Transverse colon (tissue), 4 donors: ENCODE data around the gene MOB1B. TPM values are rescaled to one million over a fixed set of nuclear protein-coding genes. Genes with fewer than 3 reads are reported as not detected.

ENCODE experiments used
- DNase-seq: peaks from one replicate; pipeline ENCODE4 v3.0.0-alpha.2; 2019
- H3K27ac ChIP-seq, 4 donors: fragments of 200-600 bp; sonication (generic); 2 replicates each; pipeline ENCODE4 v1.5.1; 2016 to 2018; ENCODE audit warnings: inconsistent platforms in 4 of 4
- H3K27me3 ChIP-seq: fragments of 200-600 bp; sonication (generic); 2 replicates; pipeline ENCODE4 v1.5.1; 2017; ENCODE audit warnings: inconsistent platforms
- H3K36me3 ChIP-seq, 4 donors: fragments of 200-600 bp; sonication (generic); 2 replicates each; pipeline ENCODE4 v1.5.1; 2017 to 2019; ENCODE audit warnings: inconsistent platforms in 4 of 4
- H3K4me1 ChIP-seq, 4 donors: fragments of 200-600 bp; sonication (generic); 2 replicates each; pipeline ENCODE4 v1.5.1; 2017 to 2020; ENCODE audit warnings: inconsistent platforms in 4 of 4
- H3K4me3 ChIP-seq, 4 donors: fragments of 200-600 bp; sonication (generic); 1 replicate in 1 of 4; 2 replicates in 3 of 4; pipeline versions ENCODE4 v1.5.1 to v1.6.1; 2017 to 2019; ENCODE audit warnings: inconsistent platforms in 4 of 4
- H3K9me3 ChIP-seq, 2 donors: fragments of 200-600 bp; sonication (generic); 2 replicates each; pipeline ENCODE4 v1.5.1; 2017 to 2019; ENCODE audit warnings: inconsistent platforms in 2 of 2
- CTCF ChIP-seq, 5 experiments: fragments of 200-600 bp in 3 of 5; fragments of 450-650 bp in 2 of 5; sonication (generic) in 3 of 5; IDR thresholded peaks; 1 replicate in 2 of 5; 2 replicates in 3 of 5; pipeline ENCODE4 v1.5.1; 2016 to 2017; ENCODE audit warnings: antibody characterized with exemption in 5 of 5, inconsistent platforms in 3 of 5, mild to moderate bottlenecking in 2 of 5, moderate library complexity in 1 of 5
- EP300 ChIP-seq: sonication (generic); formaldehyde crosslinking; IDR thresholded peaks from one replicate; pipeline ENCODE4 v1.6.1; 2017; ENCODE audit warnings: antibody characterized with exemption, low read depth
- POLR2A ChIP-seq: fragments of 450-650 bp; IDR thresholded peaks from one replicate; pipeline ENCODE4 v1.6.1; 2016; ENCODE audit warnings: antibody characterized with exemption, mild to moderate bottlenecking, moderate library complexity
- POLR2AphosphoS5 ChIP-seq, 3 donors: sonication (generic); formaldehyde crosslinking; IDR thresholded peaks; one replicate each; pipeline ENCODE4 v1.6.1; 2016; ENCODE audit warnings: antibody characterized with exemption in 3 of 3
- WGBS, 2 donors: methylation state at CpG; one replicate each; pipeline ENCODE4 v1.1.5; 2018; ENCODE audit warnings: low coverage in 1 of 2; 5-methylcytosine and 5-hydroxymethylcytosine counted together
- in situ Hi-C, 4 donors: fragments of 200-750 bp; cut with MboI; loops; one replicate each; pipeline versions ENCODE4 v1.15.0 to v1.15.1; 2017; ENCODE audit warnings: low sequenced_read_pairs in 3 of 4, low pct_ligation_motif_present in 1 of 4, low pct_unique_long_range_greater_than_20kb in 1 of 4
- intact Hi-C: fragments of 100-400 bp; cut with DNase I; formaldehyde crosslinking; loops from one replicate; pipeline ENCODE4 v1.15.1; 2023; ENCODE audit warnings: low total_unique reads
- total RNA-seq, 4 donors: library from RNA; depleted of rRNA; stranded (reverse); fragments of >200 nt; gene quantifications; one replicate each; pipeline ENCODE4 v1.1.0, GENCODE V29; 2016

Gene MOB1B
- total RNA-seq, 4 donors from 2014 or later, result 6.7 to 15.4 (median 11.0) TPM

DNA sequence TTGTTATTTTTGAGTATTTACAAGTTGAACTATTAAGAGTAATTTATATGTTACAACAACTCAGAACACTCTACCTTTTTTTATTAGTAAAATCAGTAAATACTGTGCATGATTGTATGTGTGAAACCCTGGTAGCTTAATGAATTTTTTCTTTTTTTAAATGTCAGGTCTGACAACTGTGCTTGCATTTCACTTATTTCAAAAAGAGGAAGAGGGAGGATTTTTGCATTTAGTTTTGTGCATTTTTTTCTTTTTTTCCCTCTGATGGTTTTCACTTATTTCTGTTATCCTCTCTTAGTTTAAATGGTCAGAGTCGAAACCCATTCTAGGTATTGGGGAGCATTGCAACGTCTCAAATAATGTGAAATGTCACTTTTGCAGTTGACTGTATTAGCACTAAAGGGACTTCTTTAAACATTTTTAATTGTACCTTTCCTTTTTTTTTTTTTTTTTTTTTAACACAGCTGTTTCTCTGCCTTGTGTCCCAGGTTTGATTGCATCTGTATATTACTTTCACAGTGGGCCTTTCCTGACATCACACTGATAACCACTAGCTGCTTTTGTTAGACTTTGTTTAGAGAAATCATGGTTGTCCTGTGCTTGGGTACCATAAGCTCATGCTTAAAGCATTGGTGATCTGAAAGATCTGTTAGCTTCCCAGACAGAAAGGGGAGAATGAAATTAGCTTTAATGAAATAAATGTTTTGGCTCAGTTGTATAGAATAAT, 28.5 kb downstream of the MOB1B start:
- intact Hi-C loops (no loop called here), in situ Hi-C loops (no loop called here)
- H3K9me3 ChIP-seq, result no peaks in the 10 kb centered on the region
- H3K4me3 ChIP-seq, result no peak overlapping the region
- peaks cover 3 to 28% (median 10%) of the 10 kb centered on the region in 4 donors for H3K4me1 ChIP-seq
- no peak for DNase-seq
- H3K27ac ChIP-seq, result no peak overlapping the region
- no peaks in the 10 kb centered on the region for H3K27me3 ChIP-seq
- no peaks in the 10 kb centered on the region for H3K36me3 ChIP-seq
- TF ChIP-seq POLR2A (no peak), POLR2AphosphoS5 (IDR thresholded peaks at IDR 0.05) (no peak), CTCF (IDR thresholded peaks at IDR 0.05) (no peak), EP300 (no peak)
- 61% methylated on average over 2 of the region's 2 CpGs for WGBS, 2 donors

DNA sequence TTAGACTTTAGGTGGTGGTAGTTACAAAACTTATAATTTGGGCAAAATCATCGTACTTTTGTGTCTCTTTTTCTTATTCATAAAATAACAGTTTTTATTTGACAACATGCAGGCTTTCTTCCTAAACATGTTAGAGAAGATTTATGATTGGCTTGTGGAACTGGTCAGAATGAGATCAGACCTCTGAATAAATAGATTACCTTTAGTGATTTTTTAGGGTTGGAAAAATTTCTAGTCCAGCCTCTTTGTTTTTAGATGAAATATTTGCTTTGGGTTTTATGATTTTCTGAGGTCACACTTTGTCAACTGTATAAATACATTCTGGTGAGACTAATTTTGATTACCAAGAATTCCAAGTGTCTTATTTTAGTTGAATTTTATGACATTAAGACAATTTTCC, 29.2 kb downstream of the MOB1B start:
- no peak for DNase-seq

GRCh38 chr4:70932984-70933383, 30.8 kb downstream of the MOB1B start:
- H3K4me3 ChIP-seq, result no peak overlapping the region
- TF ChIP-seq CTCF (IDR thresholded peaks at IDR 0.05) (no peak), POLR2AphosphoS5 (IDR thresholded peaks at IDR 0.05) (no peak), POLR2A (no peak), EP300 (no peak)
- no peak overlapping the region for H3K27ac ChIP-seq

More for the DNA sequence above, 29.2 kb downstream of the MOB1B start:
- no peak overlapping the region for H3K4me3 ChIP-seq
- TF ChIP-seq POLR2A, result no peak
- no peak for TF ChIP-seq POLR2AphosphoS5 (IDR thresholded peaks at IDR 0.05)
- TF ChIP-seq CTCF (IDR thresholded peaks at IDR 0.05), result no peak
- TF ChIP-seq EP300, result no peak
- in situ Hi-C loops, result no loop called here
- intact Hi-C loops, result no loop called here
- no peaks in the 10 kb centered on the region for H3K36me3 ChIP-seq
- H3K4me1 ChIP-seq, result peaks cover 3 to 22% (median 9%) of the 10 kb centered on the region in 4 donors
- no peak overlapping the region for H3K27ac ChIP-seq
- no peaks in the 10 kb centered on the region for H3K9me3 ChIP-seq
- no peaks in the 10 kb centered on the region for H3K27me3 ChIP-seq
- 71% methylated on average over 1 of the region's 1 CpG for WGBS, 2 donors

GRCh38 chr4:70935038-70935695, 33.0 kb downstream of the MOB1B start:
- intact Hi-C loops, result no loop called here
- TF ChIP-seq CTCF (IDR thresholded peaks at IDR 0.05) (no peak), EP300 (no peak), POLR2A (no peak), POLR2AphosphoS5 (IDR thresholded peaks at IDR 0.05) (no peak)

More at GRCh38 chr4:70932984-70933383, 30.8 kb downstream of the MOB1B start:
- 87 to 99% methylated on average over 2 of the region's 2 CpGs for WGBS, 2 donors
- no peak for DNase-seq
- Histone ChIP-seq H3K4me1 (peaks cover 3 to 19% (median 8%) of the 10 kb centered on the region in 4 donors), H3K9me3 (no peaks in the 10 kb centered on the region), H3K27me3 (no peaks in the 10 kb centered on the region), H3K36me3 (no peaks in the 10 kb centered on the region)
- intact Hi-C loops, result no loop called here
- in situ Hi-C loops, result no loop called here

More at GRCh38 chr4:70935038-70935695, 33.0 kb downstream of the MOB1B start:
- Histone ChIP-seq H3K27me3 (no peaks in the 10 kb centered on the region), H3K27ac (no peak overlapping the region), H3K9me3 (no peaks in the 10 kb centered on the region), H3K4me3 (no peak overlapping the region), H3K36me3 (no peaks in the 10 kb centered on the region), H3K4me1 (peaks cover under 1 to 15% (median 7%) of the 10 kb centered on the region in 4 donors)
- no peak for DNase-seq
- in situ Hi-C loops, result no loop called here
- 94 to 97% methylated on average over 5 to 7 of the region's 7 CpGs for whole genome bisulfite sequencing, 2 donors
